GM18909 (cell line): Measurements from ENCODE around the gene TRPM3.
A peak's percentile ranks its signal among the peaks of the same experiment; 100 is the strongest.
"Not testable (repeated sequence)": the region's sequence is repeated elsewhere in the genome, so short reads cannot be mapped to it uniquely, and the experiment has no call there.

Experiments
- ATAC-seq: cut with Tn5 transposase; IDR thresholded peaks from one replicate; pipeline ENCODE4 v1.9.1; 2021; ENCODE audit warnings: mild to moderate bottlenecking; ENCODE audit not compliant: unreplicated experiment, poor library complexity

The TRPM3 gene

GRCh38 chr9:70629080-70629685 lies 492.2 kb downstream of the TRPM3 start:
- not testable (repeated sequence) for ATAC-seq

- ATAC-seq: no peak
These were observed 496.3 kb downstream of the TRPM3 start for GRCh38 chr9:70625078-70625477.

GRCh38 chr9:70618784-70619183 lies 502.6 kb downstream of the TRPM3 start:
- no peak for ATAC-seq

GRCh38 chr9:70617033-70617828 lies 504.2 kb downstream of the TRPM3 start:
- no peak for ATAC-seq

- ATAC-seq: no peak
These were observed 505.0 kb downstream of the TRPM3 start for GRCh38 chr9:70616228-70616990.

- ATAC-seq: no peak
These were observed 505.8 kb downstream of the TRPM3 start for GRCh38 chr9:70615464-70616138.

- ATAC-seq: no peak
These were observed 506.5 kb downstream of the TRPM3 start for GRCh38 chr9:70614786-70615463.

GRCh38 chr9:70613024-70613768 lies 508.2 kb downstream of the TRPM3 start:
- no peak for ATAC-seq

- no peak for ATAC-seq
These were observed 511.2 kb downstream of the TRPM3 start for GRCh38 chr9:70610287-70610644.

GRCh38 chr9:70609542-70610286 lies 511.7 kb downstream of the TRPM3 start:
- ATAC-seq: no peak

GRCh38 chr9:70609011-70609410 lies 512.4 kb downstream of the TRPM3 start:
- no peak for ATAC-seq

GRCh38 chr9:70607926-70608325 lies 513.5 kb downstream of the TRPM3 start:
- ATAC-seq: peak; percentile 66

- no peak for ATAC-seq
These were observed 514.1 kb downstream of the TRPM3 start for GRCh38 chr9:70607329-70607728.

GRCh38 chr9:70603020-70603411 lies 518.4 kb downstream of the TRPM3 start:
- no peak for ATAC-seq

GRCh38 chr9:70602321-70603019 lies 519.0 kb downstream of the TRPM3 start:
- peak; percentile 75 for ATAC-seq

GRCh38 chr9:70601000-70601951 lies 520.1 kb downstream of the TRPM3 start:
- no peak for ATAC-seq

GRCh38 chr9:70600506-70600905 lies 520.9 kb downstream of the TRPM3 start:
- no peak for ATAC-seq
